Measurements from ENCODE around the gene CTSD. TPM values are rescaled to one million over a fixed set of nuclear protein-coding genes. Genes with fewer than 3 reads are reported as not detected.
A peak's percentile ranks its signal among the peaks of the same experiment; 100 is the strongest.

The CTSD gene
- total RNA-seq, 1 experiment from 2014 or later = 212 TPM

DNA sequence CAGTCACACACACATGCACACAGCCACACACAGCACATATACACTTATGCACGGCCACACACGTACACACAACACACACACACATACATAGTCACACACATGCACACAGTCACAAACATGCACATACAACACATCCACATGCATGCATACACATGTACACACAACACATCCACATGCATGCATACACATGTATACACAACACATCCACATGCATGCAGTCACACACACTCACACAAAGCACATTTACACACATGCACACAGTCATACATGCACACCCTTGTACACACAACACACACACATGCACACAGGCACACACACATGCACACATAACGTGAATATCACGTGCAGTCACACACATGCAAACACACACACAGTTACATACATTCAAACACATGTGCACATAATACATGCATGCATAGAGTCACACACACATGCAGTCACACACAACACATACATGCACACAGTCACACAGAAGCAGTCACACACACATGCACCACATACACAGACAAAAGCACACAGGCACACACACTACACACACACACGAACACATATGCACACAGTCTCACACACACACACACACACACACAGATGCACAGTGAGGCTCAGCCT is 32.2 kb downstream of the CTSD start:
- no peak for DNase-seq (ENCODE audit: low read depth)

DNA sequence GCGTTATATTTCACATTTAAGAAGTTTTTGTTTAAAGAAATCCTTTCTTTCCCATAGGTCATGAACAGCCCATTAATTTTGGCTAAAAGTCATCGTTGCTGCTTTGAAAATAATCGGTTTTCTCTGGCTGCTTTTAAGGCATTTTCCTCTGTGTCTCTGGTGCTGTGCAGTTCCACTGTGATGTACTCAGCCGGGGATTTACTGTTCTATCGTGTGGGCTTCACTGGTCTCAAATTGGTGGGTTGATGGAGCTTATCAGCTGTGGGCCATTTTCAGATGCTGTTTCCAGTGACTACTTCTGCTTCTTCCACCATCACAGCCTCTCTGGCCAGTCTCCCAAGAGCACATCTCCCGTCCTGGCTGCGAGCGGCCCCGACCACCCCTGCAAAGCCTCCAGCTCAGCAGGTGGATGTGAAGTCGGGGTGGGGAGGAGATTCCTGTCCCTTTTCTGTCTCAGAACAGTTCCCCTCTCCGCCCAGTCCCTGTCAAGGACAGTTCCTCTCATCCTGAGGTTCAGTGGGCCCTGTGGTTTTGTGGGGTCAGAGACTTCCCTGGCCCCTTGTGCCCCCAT is 33.6 kb downstream of the CTSD start:
- no peak for DNase-seq (ENCODE audit: low read depth)

DNA sequence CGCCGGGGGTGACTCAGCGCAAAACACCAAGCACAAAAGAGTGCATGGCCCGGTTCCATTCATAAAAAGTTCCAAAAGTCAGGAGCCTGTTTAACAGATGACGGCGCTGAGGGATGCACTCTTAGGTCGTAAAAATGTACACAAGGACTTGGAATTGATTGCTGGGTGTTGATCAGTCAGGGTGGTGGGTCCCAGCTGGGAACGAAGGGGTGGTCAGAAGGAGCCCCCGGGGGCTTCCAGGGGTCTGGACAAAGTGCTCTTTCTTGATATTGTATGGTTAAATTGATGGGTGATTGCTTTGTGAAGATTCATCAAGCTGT is 34.1 kb downstream of the CTSD start:
- no peak for DNase-seq (ENCODE audit: low read depth)

DNA sequence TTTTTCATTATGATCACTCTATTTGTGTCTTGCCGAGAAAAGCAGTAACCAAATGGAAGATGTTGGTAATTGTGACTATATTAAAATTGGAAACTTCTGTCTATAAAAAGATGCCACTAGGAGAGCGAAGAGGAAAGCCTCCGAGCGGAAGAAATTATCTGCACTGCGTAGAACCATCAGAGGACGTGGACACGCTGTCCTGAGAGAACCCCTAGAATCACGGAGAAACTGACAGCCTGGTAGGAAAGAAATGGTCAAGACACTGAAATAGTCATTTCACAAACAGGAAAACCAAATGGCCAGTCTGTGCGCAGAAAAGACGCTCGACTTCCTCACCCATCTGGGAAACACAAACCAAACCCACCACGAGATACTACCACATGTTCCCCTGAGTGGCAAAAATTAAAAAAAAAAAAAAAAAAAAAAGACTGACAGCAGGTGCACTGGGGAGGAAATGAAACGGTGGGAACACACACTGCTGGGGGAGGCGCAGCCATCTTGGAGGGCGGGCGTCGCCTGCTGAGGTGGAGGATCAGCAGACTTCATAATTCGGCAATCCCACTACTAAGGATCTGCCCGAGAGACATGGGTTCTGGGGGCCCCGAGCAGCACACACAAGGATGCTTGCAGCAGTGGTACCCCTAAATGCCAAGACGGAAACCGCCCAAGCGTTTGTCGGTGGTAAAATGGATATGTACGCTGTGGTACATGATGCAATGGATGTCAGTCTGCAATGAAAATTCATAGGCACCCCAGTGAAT is 34.6 kb downstream of the CTSD start:
- DNase-seq (ENCODE audit: low read depth) = no peak

DNA sequence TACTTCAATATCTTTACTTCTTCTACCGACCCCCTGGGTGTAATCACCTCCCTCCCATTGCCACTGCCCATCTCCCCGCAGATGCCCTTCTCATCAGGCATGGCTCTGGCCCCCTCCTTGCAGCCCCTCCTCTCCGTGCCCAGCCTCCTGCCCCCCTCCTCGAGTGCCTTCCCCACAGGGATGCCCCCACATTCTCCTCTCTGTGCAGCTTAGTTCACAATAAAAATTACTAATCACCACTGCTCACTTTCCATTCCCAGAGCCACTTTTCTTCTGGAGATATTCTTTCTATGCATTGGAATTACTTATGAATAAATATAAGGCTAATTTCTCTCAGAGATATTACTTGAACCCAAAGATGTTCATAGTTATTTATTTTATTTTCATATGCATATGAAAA is 35.4 kb downstream of the CTSD start:
- no peak for DNase-seq (ENCODE audit: low read depth)

DNA sequence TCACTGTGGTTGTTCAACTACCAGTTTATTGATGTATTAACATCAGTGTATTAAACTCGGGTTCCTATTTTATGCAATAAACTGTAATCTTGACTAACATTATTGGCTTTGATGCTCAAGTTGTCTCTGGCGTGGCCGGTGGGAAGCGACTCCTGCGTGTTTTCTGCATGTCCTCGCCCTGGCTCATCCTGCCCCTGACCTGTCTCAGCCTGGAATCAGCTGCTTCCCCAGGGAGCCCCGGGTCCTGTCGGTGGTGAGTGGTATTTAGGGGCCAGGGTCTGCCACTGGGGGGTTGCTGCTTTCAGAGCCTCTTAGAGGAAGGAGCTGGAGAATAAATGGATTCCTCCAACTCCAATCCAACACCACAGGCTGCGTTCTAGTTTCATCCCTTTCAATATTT is 35.9 kb downstream of the CTSD start:
- no peak for DNase-seq (ENCODE audit: low read depth)

DNA sequence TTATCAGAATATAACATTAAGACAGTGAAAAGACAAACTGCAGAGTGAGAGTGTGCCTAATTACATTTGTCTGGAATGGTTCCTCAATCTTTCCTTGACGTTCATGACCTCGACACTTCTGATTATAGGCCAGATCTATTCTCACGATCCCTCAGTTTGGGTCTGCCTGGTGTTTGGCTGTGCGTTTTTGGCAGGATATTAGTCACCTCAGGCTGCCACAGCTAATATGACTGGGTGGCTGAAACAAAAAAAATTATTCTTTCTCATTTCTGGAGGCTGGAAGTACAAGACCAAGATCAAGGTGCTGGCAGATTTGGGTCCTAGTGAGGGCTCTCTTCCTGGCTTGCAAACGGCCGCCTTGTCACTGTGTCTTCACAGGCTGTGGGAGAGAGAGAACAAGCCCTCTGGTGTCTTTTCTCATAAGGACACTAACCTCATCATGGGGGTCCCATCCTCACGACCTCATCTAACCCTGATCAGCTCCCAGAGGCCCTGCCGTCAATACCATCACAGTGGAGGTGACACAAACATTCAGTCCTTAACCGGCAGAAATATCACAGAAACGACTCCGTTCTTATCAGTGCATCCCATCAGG is 36.5 kb downstream of the CTSD start:
- peak; percentile 46 for DNase-seq (ENCODE audit: low read depth)

DNA sequence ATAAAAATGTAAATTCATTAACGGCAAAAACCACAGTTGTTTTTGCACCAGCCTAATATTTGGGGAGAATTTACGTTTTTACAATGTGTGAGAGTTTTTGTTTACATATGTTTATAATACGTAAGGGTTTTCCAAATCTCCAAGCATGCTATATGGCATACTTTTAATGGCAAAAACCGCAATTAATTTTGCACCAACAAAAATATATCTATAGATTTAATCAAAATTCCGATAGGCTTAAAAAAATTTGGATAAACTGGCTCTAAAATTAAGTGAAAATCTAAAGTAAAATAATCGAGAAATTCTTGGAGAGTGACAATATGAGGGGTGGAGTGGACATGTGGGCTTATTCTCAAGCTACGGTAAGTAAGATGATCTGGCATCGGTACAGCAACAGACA is 43.9 kb downstream of the CTSD start:
- DNase-seq (ENCODE audit: low read depth) = no peak

DNA sequence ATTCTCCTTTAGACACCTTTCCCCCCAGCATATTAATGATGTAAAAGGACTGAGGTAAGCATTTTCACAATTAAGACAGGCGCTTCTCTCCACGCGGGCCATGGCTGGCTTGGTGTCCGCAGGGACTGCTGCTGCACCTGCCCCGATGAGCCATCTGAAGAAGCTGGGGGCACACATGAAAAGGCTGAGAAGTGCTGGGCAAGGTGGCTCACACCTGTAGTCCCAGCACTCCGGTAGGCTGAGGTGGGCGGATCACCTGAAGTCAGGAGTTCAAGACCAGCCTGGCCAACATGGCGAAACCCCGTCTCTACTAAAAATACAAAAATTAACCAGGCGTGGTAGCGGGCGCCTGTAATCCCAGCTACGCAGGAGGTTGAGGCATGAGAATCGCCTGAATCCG is 45.4 kb downstream of the CTSD start:
- DNase-seq (ENCODE audit: low read depth) = no peak

DNA sequence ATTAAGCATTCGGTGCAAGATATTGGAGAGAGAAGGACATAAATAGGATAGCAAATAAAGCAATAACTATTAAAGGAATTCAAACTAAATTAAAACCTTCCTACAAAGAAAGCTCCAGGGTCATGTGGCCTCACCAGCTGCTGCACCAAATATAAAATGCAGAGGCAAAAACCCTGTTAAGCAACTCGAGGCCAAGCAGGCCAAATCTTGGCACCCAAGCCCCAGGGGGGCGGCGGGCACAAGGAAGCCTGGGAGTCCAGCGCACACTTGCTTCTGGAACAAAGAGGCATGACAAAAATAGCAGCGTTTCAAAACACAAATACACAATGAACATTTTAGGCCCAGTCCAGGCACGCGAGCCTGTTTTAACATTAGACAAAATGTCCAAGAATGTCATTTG is 46.0 kb downstream of the CTSD start:
- no peak for DNase-seq (ENCODE audit: low read depth)

DNA sequence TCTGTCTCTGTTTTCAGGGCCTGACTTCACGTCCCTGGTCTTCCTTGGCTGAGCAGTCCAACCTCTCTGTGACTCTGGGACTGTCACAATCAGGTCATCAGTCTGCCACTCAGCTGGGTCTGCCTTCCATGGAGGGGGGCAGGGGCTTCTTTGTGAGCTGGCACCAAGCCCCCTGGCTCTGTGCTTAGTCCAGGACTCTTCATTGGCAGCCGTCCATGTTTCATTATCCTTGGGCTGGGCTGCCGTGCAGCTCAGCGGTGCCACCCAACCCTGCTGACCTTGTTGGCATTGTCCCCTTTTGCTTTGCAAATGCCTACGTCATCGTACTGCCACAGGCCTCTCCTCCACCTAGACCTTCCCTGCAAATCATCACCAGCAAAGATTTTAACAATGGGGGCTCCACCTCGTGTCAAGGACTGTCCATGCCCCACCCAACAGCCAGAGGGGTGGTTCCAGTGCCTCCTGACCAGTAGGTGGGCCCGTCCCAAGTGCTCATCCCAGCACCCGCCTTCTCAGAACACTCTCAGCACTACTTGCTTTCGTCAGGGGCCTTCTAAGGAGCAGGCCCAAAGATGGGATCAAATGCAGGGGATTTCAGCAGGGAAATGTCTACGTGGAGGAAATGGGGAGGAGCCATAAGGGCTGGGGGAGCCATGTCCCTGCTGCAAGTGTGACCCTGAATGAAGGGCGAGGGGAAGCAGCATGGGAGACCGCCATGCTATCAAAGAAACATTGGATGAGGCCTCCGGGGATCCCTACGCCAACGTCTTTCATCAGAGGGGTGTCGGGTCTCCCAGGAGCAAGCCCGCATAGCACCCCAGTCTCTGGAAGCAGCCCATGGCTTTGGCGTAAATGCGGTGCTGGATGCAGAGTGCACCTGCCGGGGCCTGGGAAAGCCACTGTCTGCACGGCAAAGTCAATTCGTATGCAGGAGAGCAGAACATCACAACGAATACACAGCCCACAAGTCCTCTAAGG is 48.5 kb downstream of the CTSD start:
- DNase-seq (ENCODE audit: low read depth) = no peak

DNA sequence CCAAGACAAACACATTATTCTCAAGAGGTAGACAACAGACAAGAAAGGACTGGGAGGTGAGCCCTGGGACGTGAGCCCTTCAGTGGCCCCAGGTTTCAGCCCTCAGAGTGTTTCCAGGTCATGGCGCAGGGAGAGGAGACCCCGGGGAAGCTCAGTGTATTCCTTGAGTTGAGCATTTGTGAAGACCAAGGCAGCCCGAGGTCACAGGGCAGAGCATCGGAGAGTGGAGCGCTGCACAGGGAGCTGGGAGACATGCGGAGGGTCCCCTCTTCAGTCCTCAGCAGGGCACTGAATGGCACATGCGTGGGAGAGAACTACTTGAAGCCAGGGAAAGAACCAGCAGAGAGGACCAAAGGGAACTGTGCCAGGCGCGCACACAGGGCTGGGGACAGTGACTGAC is 55.0 kb downstream of the CTSD start:
- no peak for DNase-seq (ENCODE audit: low read depth)

DNA sequence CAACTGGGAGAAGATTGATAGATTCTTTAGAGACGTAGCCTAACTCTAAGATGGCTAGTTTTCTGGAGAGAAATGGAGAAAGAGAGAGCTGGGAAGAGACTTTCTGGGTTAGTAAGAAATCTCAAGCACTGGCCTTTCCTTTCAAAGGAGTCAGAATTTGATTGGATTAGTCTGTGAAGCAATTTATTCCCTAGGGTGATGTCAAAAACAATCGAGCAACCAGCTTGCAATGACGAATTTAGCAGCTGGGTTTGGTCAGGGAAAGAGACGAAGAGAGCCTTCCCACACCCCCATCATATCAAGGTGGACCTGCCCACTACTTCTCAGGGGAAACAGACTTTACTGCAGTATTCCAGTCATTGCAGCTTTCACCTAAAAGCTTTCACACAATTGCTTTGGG is 56.0 kb downstream of the CTSD start:
- DNase-seq (ENCODE audit: low read depth) = no peak

DNA sequence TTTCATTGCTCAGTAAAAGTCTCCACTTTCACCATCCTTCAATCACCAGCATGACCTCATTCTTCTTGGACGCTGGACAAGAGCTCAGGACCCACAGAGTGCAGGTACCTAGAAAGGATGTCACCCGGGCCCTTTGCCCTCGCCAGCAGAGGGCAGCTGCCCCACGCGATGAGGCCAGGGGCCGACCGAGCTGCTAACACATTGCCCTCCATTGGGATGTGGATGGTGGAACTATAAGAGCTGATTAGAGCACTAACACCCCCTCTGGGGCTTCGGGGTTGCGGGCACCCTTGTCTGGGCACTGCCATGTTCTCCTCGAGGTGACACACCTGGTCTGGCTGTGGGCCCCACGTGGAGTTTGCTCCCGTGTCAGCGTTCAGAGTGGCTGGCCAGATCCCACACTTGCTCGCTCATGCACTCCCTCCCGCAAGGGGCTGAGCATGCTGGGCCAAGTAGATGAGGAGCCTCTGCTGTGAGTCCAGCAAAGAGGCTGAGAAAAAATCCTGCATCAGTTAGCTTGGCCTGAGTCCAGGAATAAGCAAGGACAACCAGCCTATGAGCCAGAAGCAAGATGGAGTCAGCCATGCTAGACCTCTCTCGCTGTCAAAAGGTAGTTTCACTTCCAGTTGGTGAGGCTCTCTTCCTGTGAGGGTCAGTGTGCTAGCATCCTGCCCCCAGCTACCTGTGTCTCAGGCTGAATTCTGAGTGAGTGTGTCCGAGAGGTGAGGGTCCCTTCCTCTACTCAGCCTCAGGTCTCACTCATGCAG is 56.9 kb downstream of the CTSD start:
- peak; percentile 38 for DNase-seq (ENCODE audit: low read depth)

DNA sequence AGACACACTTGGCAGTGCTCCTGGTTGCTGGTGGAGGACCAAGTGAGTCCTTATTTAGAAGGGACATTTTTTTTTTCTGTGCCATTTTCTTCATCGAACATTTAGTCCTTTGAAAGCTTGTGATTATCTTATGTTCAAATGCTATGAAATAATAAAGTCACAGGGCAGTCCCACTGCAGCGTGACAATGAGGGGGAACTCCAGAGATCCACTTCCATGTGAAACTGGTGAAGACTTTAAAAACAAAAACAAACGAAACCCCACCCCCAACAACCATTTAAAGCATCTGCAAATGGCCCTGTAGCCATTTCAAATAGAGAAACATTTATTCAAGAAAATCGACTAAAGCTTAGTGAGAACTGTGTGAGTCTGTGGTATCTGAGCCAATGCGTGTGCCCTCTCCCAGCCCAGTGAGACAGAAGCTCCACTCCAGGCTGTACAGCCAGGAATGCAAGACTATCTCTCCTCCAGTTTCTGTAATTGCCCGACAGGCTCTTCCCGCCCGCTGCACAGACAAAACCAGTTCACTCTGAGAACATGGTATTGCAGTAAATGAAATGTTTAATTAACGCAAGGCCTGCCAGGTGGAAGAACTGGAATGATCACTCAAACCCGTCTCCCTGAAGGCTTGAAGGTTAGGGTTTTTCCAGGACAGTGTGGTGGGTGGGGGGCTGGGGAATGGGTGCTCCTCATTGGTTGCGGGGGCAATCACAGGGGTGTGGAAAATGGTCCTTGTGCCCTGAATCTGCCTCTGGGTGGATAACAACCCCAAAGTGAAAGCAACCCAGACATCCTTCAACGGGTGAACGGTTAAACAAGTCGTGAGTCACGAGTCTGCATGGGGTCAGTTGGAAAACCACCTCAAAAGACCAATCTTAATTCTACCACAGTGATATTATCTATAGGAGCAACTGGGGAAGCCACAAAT is 58.3 kb downstream of the CTSD start:
- DNase-seq (ENCODE audit: low read depth) = peak; percentile 43

DNA sequence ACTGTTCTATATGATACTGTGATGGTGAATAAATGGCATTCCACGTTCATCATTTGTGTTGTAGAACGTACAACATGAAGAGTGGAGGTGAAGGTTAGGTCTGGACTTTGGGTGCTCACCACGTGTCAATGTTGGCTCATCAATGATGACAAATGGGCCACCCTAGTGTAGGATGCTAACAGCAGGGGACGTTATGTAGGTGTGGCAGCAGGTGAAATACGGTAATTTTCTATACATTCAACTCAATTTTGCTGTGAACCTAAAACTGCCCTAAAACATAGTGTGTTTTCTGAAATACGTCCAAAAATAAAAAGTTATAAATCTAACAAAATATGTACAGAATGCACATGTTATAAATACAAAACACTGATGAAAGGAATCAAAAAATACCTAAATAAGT is 60.6 kb downstream of the CTSD start:
- no peak for DNase-seq (ENCODE audit: low read depth)

All from HT1080 (cell line).